HG03378 (cell line): ENCODE measurements around the gene CELF5.

Experiments
- ATAC-seq: cut with Tn5 transposase; IDR thresholded peaks from one replicate; pipeline ENCODE4 v1.9.1; 2021; ENCODE audit warnings: mild to moderate bottlenecking, moderate library complexity; ENCODE audit not compliant: unreplicated experiment

The CELF5 gene

DNA sequence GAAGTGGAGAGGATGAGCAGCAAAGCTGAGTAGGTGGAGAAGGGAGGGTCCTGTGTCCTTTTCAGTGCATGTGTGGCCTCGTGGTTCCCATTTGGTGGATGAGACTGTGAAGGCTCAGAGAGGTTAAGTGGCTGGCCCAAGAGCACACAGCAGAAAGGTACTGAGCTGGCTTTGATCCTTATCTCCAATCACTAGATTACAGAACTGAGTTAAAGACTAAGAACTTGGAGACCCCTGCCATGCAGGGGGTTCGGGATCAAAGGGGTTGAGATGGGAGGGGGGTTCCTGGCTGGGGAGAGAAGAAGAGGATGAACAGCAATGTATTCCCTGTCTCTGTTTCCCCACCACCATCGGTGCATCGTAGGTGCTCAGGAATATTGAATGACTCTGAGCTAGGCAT, 11.8 kb downstream of the CELF5 start:
- ATAC-seq: no peak

DNA sequence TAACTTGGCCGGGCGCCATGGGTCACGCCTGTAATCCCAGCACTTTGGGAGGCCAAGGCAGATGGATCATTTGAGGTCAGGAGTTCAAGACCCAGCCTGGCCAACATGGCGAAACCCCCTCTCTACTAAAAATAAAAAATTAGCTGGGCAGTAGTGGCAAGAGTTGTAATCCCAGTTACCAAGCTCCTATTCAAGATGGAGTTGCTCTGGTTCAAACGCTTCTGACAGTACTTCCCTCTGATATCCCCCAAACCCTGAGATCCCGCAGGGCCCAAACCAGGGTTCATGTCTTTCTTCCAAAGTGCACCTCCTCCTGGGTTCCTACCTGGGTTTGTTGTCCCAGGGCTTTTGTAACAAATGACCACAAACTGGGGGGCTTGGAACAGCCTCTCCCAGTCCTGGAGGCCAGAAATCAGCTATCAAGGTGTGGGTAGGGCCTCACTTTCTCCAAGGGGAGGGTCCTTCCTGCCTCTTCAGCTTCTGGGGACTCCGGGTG, 13.7 kb downstream of the CELF5 start:
- ATAC-seq: no peak

DNA sequence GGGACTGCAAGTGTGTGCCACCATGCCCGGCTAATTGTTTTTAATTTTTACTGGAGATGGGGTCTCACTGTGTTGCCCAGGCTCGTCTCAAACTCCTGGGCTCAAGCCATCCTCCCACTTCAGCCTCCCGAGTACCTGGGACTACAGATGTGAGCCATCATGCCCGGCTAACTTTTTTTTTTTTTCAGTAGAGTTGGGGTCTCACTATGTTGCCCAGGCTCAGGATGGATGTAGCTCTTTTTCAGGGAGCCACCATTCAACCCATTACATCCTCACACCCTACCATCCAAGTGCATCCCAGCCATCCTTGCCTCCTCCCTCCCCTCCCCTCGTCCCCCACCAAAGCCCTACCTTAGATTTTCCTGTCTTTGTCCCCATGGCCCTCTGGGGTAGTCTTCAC, 14.9 kb downstream of the CELF5 start:
- no peak for ATAC-seq

DNA sequence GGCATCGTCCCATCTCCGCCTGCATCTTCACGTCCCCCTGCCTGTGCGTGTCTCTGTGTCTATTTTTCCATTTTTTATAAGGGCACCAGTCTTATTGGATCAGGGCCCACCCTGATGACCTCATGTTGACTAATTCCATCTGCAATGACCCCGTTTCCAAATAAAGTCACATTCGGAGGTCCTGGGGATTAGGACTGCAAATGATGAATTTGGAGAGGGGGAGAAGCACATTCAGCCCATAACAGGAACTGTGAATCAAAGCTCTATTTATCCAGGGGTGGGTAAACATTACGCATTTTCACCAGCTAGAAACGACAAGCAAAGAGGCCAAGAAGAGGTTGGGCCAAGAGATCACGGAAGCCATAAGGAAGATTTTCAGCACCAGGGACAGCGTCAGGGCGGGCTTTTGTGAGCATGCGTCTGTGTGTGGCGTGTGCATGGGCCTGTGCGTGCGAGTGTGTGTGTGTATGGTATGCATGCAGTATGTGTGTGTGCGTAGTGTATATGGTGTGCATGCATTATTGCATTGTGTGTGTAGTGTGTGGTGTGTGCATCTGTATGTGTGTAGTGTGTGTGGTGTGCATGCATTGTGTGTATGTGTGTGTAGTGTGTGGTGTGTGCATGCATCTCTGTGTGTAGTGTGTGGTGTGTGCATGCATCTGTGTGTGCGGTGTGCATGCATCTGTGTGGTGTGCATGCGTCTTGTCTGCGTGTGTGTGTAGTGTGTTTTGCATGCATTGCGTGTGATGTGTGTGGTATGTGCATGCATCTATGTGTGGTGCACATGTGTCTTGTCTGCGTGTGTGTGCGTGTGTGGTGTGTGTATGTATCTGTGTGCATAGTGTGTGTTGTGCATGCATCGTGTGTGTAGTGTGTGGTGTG, 19.6 kb downstream of the CELF5 start:
- ATAC-seq: no peak

DNA sequence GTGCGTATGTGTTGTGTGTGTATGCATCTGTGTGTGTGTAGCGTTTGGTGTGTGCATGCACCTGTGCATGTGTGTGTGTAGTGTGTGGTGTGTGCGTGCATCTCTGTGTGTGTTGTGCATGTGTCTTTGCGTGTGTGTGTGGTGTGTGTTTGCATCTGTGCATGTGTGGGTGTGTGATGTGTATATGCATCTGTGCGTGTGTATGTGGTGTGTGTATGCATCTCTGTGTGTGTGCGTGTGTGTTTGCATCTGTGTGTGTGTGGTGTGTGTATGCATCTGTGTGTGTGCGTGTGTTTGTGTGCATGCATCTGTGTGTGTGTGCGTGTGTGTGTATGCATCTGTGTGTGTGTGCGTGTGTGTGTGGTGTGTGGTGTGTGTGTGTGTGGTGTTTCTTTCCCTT, 20.6 kb downstream of the CELF5 start:
- no peak for ATAC-seq

DNA sequence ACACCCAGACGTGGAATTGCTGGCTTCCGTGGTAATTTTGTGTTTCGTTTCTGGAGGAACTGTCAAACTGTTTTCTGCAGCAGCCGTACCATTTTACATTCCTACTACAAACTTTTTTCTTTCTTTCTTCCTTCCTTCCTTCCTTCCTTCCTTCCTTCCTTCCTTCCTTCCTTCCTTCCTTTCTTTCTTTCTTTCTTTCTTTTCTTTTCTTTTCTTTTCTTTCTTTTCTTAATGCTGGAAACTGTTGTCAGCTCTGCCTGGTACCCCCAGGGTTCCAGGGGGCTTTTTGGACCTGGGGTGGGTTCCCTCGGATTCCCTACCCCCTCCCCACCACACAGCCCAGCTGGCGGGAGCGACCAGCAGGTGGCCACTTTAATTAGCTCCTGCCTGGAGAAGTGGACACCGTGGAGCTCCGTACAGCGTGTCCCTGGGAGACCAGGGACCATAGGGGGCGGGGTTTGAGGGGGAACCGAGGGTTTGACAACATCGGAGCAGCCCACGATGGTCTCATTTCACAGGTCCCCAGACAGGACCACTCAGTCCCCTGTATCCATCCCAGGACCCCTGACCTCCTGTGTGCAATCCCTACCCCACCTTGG, 24.4 kb downstream of the CELF5 start:
- ATAC-seq: no peak

DNA sequence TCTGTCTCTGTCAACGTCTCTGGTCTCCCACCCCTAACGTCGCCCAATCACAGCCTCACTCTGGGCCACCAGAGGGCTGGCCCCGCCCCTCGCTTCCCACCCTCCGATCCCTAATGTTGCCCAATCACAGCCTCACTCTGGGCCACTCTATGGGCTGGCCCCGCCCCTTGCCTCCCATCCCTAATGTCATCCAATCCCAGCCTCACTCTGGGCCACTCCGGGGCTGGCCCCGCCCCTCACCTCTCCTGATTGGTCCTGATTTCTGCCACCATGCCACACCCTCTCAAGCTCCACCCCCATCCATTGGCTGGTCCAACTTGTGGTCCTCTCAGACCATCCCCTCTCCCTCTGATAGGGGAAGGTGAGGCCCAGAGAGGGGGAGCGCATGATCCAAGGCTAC, 24.9 kb downstream of the CELF5 start:
- no peak for ATAC-seq

DNA sequence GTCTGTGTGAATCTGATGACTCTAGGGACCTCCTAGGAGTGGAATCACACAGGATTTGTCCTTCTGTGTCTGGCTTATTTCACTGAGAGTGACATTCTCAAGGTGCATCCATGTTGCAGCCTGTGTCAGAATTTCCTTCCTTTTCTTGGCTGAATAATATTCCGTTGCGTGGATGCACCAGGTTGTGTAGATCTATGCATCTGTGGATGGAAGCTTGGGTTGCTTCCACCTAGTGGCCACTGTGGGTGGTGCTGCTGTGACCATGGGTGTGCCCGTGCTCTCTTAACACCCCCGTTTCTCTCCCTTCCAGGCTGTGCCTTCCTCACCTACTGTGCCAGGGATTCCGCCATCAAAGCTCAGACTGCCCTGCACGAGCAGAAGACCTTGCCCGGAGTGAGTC, 26.2 kb downstream of the CELF5 start:
- ATAC-seq: no peak

DNA sequence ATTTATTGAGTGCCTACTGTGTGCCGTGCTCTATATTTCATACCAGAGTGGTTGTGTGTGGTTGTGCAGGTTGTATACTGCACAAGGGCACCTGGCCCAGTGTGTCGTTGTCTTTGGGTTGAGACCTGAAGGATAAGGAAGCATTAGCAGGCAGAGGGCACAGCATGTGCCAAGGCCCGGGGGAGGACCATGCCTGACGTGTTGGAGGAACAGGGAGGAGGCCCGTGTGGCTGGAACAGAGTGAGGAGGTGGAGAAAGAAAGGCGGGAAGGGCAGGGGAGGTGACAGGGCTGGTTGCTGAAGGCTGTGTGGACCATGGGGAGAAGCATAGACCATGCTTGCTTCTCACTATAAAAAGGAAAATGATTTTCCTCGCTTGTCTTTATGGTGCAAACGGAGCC, 26.8 kb downstream of the CELF5 start:
- ATAC-seq: no peak

DNA sequence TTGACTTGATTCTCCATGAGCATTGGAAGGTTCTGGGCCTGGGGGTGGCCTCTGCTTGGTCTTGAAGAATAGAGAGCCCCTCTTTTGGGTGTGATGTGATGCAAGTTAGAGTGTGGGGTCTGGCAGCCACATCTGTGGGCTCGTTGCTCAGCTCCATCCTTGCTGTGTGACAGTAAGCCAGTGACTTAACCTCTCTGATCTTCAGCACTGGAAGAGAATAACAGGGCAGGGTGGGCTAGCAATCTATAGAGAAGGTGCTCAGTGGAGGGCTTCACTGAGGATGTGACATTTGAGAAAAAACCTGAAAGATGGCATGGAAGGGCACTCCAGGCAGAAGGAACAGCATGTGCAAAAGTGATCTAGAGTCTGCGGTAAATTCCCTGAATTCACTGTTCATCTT, 28.2 kb downstream of the CELF5 start:
- ATAC-seq: no peak

DNA sequence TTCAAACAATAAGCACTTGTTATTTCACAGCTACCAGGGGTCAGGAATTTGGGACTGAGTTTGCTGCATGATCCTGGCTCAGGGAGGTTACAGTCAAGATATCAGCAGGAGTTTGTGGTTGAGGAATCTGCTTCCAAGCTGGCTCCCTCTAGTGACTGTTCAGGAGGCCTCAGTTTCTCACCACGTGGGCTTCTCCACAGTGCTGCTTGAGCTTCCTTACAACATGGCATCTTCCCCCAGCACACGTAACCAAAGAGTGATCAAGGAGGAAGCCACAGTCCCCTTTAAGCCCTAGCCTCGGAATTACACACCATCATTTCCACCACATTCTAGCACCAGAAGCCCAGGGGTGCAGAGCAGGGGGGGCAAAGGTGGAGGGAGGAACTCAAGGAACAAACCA, 28.8 kb downstream of the CELF5 start:
- no peak for ATAC-seq

DNA sequence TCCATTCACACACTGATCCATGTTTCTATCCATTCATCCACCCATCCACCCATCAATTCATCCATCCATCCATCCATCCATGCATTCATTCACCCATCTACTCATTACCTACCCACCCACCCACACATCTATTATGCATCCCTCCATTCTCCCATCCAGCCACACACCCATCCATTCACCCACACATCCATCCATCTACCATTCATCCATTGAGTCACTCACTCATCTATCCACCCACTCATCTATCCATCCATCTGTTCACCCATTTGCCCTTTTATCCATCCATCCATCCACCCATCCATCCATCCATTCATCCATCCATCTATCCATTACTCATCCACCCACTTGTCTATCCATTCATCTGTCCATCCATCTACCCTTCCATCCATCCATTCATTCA, 30.1 kb downstream of the CELF5 start:
- no peak for ATAC-seq

DNA sequence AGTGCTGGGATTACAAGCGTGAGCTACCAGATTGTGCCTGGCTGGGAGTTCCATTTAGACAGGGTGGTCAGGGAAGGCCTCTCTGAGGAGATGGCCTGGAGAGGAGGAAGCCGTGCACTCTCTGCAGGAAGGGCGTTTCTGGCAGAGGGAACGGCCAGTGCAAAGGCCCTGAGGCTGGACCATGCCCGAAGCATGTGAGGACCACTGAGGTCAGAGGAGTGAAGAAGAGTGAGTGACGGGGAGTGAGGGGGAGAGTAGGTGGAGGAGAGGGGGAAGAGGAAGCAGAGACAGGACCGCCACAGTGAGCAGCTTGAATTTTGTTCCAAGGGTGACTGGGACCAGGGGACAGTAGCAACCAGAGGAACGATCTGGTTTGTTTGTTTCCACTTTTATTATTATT, 32.6 kb downstream of the CELF5 start:
- no peak for ATAC-seq

DNA sequence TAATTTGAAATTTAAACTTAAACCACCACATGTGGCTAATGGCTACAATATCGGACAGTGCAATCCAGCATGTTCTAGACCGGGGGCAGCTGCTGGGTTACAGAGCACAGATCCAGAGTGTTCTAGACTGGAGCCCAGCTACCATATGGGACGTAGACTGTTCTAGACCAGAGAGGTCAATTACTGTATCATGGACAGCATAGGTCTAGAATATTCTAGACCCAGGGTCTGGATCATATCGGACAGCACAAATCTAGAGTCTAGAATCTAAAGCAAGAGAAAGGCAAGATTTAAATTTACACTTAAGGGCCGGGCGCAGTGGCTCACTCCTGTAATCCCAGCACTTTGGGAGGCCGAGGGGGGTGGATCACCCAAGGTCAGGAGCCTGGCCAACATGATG, 37.9 kb downstream of the CELF5 start:
- no peak for ATAC-seq

DNA sequence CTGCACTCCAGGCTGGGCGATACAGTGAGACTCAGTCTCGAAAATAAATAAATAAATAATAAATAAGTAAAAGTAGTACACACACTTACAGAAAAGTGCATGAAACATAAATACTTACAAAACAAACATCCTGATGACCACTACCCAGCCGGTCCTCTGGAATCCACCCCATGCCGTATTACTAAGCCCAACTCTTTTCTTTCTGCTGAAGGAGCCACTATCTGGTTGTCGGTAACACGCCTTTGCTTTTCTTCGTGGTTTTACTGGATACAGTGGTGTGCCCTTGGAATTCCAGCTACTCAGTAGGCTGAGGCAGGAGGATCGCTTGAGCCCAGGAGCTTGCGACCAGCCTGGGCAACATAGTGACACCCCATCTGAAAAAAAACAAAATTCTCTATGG, 39.4 kb downstream of the CELF5 start:
- no peak for ATAC-seq

DNA sequence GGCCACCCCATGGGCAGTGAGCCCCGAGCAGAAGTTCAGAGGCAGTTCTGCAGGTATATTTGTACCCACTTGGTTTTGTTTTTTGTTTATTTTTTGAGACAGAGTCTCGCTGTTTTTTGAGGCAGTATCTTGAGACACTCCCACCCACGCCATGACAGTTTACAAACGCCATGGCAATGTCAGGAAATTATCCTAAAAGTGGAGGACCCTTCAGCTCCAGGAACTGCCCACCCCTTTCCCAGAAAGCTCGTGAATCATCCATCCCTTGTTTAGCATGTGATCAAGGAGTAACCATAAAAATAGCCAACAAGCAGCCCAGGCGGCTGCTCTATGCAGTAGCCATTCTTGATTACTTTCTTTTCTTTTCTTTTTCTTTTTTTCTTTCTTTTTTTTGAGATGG, 41.0 kb downstream of the CELF5 start:
- ATAC-seq: no peak

DNA sequence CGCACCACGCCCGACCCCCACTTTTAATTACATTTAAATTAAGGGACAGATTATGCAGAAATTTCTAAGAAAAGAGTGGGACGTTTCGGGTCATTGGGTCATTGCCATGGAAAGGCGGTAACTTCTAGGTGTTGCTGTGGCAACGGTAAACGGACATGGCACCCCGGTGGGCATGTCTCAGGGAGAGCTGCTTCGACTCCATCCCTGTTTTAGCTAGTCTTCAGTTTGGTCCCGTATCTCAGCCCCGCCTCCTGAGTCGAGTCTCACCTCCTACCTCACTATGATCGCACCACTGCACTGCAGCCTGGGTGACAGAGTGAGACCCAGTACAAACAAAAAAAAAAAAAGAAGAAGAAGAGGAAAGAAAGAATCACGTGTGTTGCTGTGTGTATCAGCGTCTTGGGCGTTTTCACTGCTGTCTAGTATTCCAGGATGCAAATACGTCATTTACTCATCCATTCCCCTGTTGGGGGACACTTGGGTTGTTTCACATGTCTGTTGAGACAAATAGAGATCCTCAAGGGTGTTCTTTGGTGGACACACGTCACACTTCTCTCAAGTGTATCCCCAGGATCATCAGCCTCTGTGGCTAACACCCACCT, 41.7 kb downstream of the CELF5 start:
- ATAC-seq: no peak

DNA sequence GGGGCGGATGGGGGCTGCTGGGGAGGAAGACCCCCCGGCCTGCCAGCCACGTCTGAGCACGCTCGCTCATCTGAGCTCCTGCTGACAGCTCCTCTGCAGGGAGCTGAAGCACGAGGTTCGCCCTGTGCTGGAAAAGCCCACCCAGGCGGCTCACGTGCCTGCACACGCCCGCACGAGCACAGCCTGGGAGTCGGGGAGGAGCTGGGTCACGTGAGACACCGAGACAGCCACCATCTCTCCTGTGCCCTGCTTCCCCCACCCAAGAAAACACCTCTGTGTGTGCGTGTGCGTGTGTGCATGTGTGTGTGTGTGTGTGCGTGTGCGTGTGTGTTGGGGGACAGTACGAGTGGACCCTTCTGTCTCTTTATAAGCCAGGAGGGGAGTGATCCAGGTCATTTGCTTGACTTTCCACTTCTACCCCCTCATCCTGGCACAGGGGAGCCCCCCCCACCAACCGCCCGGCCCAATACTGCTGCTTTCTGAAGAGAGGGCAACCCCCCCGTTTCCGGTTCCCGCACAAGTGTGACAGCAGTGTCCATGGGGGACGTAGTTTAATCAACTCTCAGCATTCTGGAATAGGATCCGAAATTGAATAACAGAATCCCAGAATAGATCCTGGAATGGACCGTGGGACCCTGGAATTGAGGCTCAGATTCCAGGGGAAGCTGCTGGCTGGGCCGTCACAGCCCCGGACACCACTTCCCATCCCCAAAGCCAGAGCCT, 42.5 kb downstream of the CELF5 start:
- ATAC-seq: no peak

DNA sequence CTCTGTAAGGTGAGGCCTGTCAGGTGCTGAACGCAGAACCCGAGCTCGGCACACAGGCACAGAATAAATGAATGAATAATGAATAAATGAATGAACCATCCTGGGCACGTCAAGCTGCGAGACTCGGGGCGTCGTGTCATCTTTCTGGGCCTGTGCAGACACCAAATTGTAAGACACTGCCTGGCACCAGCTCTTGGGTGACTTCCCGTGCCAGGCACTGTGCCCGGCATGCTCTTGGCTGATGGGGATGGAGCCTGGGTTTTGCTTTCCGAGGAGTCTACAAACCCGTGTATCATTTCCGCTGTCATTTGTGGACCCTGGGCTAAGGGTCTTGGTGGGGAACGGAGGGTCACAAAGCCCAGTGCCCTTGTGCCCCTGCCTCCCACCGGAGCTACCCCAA, 43.9 kb downstream of the CELF5 start:
- ATAC-seq: no peak

DNA sequence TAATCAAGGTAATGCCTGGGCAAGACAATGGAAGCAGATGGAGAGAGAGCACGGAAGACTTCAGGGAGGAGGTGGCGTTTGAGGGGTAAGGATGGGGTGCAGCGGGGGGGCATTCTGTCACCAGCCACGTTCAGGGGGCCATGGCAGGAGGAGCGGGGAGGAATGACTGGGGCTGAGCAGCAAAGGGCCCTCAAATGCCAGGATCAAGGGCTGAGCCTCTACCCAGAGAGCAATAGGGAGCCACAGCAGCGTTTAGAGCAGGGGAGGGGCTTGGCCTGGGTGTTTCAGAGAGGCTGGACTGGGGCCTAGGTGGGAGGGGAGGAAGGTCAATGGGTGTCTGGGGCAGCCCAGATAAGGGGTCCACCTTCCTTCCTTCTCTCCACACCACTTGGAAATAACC, 44.3 kb downstream of the CELF5 start:
- no peak for ATAC-seq

DNA sequence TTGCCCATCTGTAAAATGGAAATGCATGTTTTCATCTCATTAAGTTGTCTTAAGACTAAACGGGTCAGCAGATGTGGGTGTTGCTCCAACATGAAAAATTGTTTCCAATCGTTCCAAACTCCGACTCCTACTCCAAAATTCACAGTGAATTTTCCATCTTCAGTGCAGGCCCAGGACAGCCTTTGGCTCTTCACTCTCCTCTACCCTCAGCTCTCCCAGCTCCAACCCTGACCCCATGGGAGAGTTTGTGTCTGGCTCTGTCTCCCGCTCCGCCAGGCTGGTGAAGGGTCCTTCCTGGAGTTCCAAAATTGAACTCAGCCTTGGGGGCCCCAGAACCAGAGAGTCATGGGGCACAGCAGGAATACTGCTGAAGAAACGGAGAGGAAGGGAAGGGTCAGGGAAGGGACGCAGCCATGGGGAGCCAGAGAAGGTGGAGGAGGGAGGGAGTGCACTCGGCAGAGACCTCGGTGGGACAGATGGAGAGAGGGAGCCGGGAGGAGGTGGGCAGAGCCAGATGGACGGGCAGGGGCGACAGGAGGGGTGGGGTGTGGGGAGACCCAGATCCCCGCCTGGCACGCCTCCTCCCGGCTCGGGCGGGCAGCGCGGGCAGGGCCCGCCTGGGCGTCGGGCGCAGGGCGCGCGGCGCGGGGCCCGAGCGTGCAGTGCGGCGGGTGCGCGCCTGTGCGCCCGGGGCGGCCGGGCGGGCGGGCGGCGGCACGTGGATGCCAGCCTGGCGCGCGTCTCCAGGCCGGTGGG, 45.6 kb downstream of the CELF5 start:
- no peak for ATAC-seq
